HG02981 (cell line): ENCODE measurements around the gene CHST1.

Source experiments
- ATAC-seq: cut with Tn5 transposase; IDR thresholded peaks from one replicate; pipeline ENCODE4 v1.9.1; 2021; ENCODE audit warnings: mild to moderate bottlenecking, moderate library complexity; ENCODE audit not compliant: unreplicated experiment

CHST1 gene

GRCh38 chr11:45665206-45665932 is at the start of gene CHST1:
Gene CHST1 (minus strand): TSS chr11:45665622. CDS start chr11:45650923, 14,699 bp downstream.
- no peak for ATAC-seq

- no peak for ATAC-seq
These were observed 48.2 kb upstream of the CHST1 start for GRCh38 chr11:45713573-45713972.

GRCh38 chr11:45710561-45710960 is 45.1 kb upstream of the CHST1 start:
- ATAC-seq, result no peak

- no peak for ATAC-seq
These were observed 43.7 kb upstream of the CHST1 start for GRCh38 chr11:45708887-45709663.

GRCh38 chr11:45704635-45705034 is 39.2 kb upstream of the CHST1 start:
- no peak for ATAC-seq

- no peak for ATAC-seq
These were observed 38.7 kb upstream of the CHST1 start for GRCh38 chr11:45704133-45704532.

- ATAC-seq, result no peak
These were observed 37.1 kb upstream of the CHST1 start for GRCh38 chr11:45702511-45702910.

- no peak for ATAC-seq
These were observed 33.5 kb upstream of the CHST1 start for GRCh38 chr11:45698777-45699497.

GRCh38 chr11:45692808-45693453 is 27.5 kb upstream of the CHST1 start:
- no peak for ATAC-seq

- ATAC-seq, result no peak
These were observed 23.1 kb upstream of the CHST1 start for GRCh38 chr11:45688472-45689033.

GRCh38 chr11:45687836-45688235 is 22.4 kb upstream of the CHST1 start:
- no peak for ATAC-seq

- no peak for ATAC-seq
These were observed 20.6 kb upstream of the CHST1 start for GRCh38 chr11:45685964-45686537.

- ATAC-seq, result no peak
These were observed 19.0 kb upstream of the CHST1 start for GRCh38 chr11:45684440-45684839.

GRCh38 chr11:45683271-45684058 is 18.0 kb upstream of the CHST1 start:
- ATAC-seq, result no peak

GRCh38 chr11:45679806-45680205 is 14.4 kb upstream of the CHST1 start:
- ATAC-seq, result no peak

- no peak for ATAC-seq
These were observed 13.6 kb upstream of the CHST1 start for GRCh38 chr11:45678976-45679375.

GRCh38 chr11:45677770-45678512 is 12.5 kb upstream of the CHST1 start:
- no peak for ATAC-seq

GRCh38 chr11:45676522-45677095 is 11.2 kb upstream of the CHST1 start:
- ATAC-seq, result peak; percentile 87

- ATAC-seq, result no peak
These were observed 10.2 kb upstream of the CHST1 start for GRCh38 chr11:45675646-45676045.
